HK-2 (cell line): ENCODE data around the gene ANKRD37.
A peak's percentile ranks its signal among the peaks of the same experiment; 100 is the strongest.
"Not testable (repeated sequence)": the region's sequence is repeated elsewhere in the genome, so short reads cannot be mapped to it uniquely, and the experiment has no call there.

Experiments used
- DNase-seq: peaks from one replicate; pipeline ENCODE4 v3.0.0-alpha.2; 2018; ENCODE audit not compliant: unreplicated experiment

The ANKRD37 gene

GRCh38 chr4:185396724-185397385 is at the start of gene ANKRD37:
TSS of gene ANKRD37 (plus strand) at chr4:185396841. CDS start at chr4:185396924, 83 bp downstream.
- DNase-seq: peak; percentile 55

- no peak for DNase-seq
Observed at GRCh38 chr4:185346975-185347601, 49.6 kb upstream of the ANKRD37 start.

- no peak for DNase-seq
Observed at GRCh38 chr4:185351691-185352090, 45.0 kb upstream of the ANKRD37 start.

- DNase-seq: no peak
Observed at GRCh38 chr4:185352202-185352601, 44.4 kb upstream of the ANKRD37 start.

GRCh38 chr4:185352741-185353140 is 43.9 kb upstream of the ANKRD37 start:
- DNase-seq: no peak

GRCh38 chr4:185357211-185357610 is 39.4 kb upstream of the ANKRD37 start:
- no peak for DNase-seq

GRCh38 chr4:185357733-185358440 is 38.8 kb upstream of the ANKRD37 start:
- no peak for DNase-seq

GRCh38 chr4:185358514-185358913 is 38.1 kb upstream of the ANKRD37 start:
- DNase-seq: no peak

GRCh38 chr4:185358959-185359358 is 37.7 kb upstream of the ANKRD37 start:
- no peak for DNase-seq

- no peak for DNase-seq
Observed at GRCh38 chr4:185359767-185360446, 36.7 kb upstream of the ANKRD37 start.

GRCh38 chr4:185361872-185362271 is 34.8 kb upstream of the ANKRD37 start:
- no peak for DNase-seq

GRCh38 chr4:185362570-185362969 is 34.1 kb upstream of the ANKRD37 start:
- not testable (repeated sequence) for DNase-seq

- DNase-seq: no peak
Observed at GRCh38 chr4:185363251-185363650, 33.4 kb upstream of the ANKRD37 start.

GRCh38 chr4:185364886-185365285 is 31.8 kb upstream of the ANKRD37 start:
- DNase-seq: no peak

GRCh38 chr4:185369731-185370130 is 26.9 kb upstream of the ANKRD37 start:
- DNase-seq: no peak

GRCh38 chr4:185370268-185370949 is 26.2 kb upstream of the ANKRD37 start:
- DNase-seq: no peak

- no peak for DNase-seq
Observed at GRCh38 chr4:185371702-185372101, 24.9 kb upstream of the ANKRD37 start.

- DNase-seq: no peak
Observed at GRCh38 chr4:185374027-185374426, 22.6 kb upstream of the ANKRD37 start.

- DNase-seq: no peak
Observed at GRCh38 chr4:185374573-185374972, 22.1 kb upstream of the ANKRD37 start.

- DNase-seq: no peak
Observed at GRCh38 chr4:185378264-185378663, 18.4 kb upstream of the ANKRD37 start.

GRCh38 chr4:185379326-185380295 is 17.0 kb upstream of the ANKRD37 start:
- DNase-seq: no peak
